Immature natural killer cell (primary cell): ENCODE measurements around the gene EDC4. TPM values are rescaled to one million over a fixed set of nuclear protein-coding genes. Genes with fewer than 3 reads are reported as not detected.
"Not testable (repeated sequence)": the region's sequence is repeated elsewhere in the genome, so short reads cannot be mapped to it uniquely, and the experiment has no call there.

Experiments used
- DNase-seq, 3 donors: peaks; one replicate each; pipeline ENCODE4 v3.0.0; 2022; ENCODE audit warnings: mixed read lengths in 1 of 3
- H3K27ac Mint-ChIP-seq, 6 donors: one replicate each; pipeline ENCODE4 v1.8.0; 2020; ENCODE audit warnings: mixed read lengths in 6 of 6, mild to moderate bottlenecking in 5 of 6, inconsistent platforms in 4 of 6, moderate library complexity in 3 of 6
- H3K27me3 Mint-ChIP-seq, 3 donors: one replicate each; pipeline ENCODE4 v1.8.0; 2020 to 2021; ENCODE audit warnings: low read depth in 3 of 3, mild to moderate bottlenecking in 3 of 3, mixed read lengths in 3 of 3, moderate library complexity in 3 of 3, inconsistent platforms in 1 of 3
- H3K36me3 Mint-ChIP-seq, 3 donors: one replicate each; pipeline ENCODE4 v1.8.0; 2020; ENCODE audit warnings: mixed read lengths in 3 of 3, inconsistent platforms in 2 of 3, mild to moderate bottlenecking in 2 of 3
- H3K4me1 Mint-ChIP-seq, 2 donors: one replicate each; pipeline ENCODE4 v1.8.0; 2020; ENCODE audit warnings: inconsistent platforms in 2 of 2, mild to moderate bottlenecking in 2 of 2, mixed read lengths in 2 of 2, moderate library complexity in 1 of 2
- H3K4me3 Mint-ChIP-seq, 5 donors: one replicate each; pipeline ENCODE4 v1.8.0; 2020; ENCODE audit warnings: mild to moderate bottlenecking in 5 of 5, mixed read lengths in 5 of 5, inconsistent platforms in 3 of 5, moderate library complexity in 3 of 5
- H3K9me3 Mint-ChIP-seq, 6 donors: one replicate each; pipeline ENCODE4 v1.8.0; 2020; ENCODE audit warnings: mild to moderate bottlenecking in 6 of 6, mixed read lengths in 6 of 6, inconsistent platforms in 4 of 6, moderate library complexity in 3 of 6
- polyA plus RNA-seq, 3 donors: library from polyadenylated mRNA; unstranded; fragments of 300-500 nt; fragmentation: Illumina TruSeq; gene quantifications; one replicate each; pipeline ENCODE4 v1.2.3, GENCODE V29; 2021

Gene EDC4
- polyA plus RNA-seq, 3 donors from 2014 or later: 14.2 to 26.0 (median 23.8) TPM

DNA sequence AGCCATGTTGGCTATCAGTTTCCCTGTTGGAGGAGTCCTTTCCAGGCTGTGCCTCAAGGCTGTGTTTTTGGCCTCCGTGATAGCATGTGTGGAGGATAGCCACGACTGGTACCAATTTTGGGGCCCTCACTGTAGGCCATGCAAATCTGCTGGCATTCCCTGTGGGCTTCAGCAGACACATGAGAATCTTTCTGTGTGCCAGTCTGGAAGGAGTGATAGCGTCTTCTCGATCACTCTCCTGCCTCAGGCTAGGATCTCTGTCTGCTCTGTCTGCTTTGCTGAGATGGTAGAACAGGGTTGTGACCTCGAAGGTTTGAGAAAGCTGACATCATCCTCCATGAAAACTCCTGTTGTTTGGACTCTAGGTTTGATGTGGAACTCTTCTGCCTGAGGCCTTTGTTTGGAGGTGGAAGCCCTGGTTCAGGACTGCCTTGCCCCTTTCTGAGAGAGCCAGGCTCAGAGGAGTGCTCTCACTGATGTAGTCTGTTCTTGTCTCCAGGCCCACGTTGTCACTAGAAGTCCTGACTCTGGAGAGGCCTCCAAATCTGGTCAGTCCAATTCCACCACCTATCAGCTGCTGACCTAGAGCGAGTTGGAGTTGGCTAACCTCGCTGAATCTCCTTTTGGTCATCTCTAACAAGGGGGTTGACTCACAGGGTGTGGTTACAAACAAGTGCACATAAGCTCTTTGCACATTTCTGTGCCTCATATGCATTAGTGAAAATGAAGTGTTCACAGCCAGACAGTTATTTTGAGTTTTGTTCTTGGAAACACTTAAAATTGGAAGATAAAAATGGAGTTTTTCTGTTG, 12.1 kb upstream of the EDC4 start:
- H3K36me3 Mint-ChIP-seq: no peaks in the 10 kb centered on the region
- no peak overlapping the region for H3K27ac Mint-ChIP-seq
- peaks cover 28 to 32% of the 10 kb centered on the region in 2 donors for H3K4me1 Mint-ChIP-seq
- no peak for DNase-seq
- no peak overlapping the region for H3K4me3 Mint-ChIP-seq
- H3K9me3 Mint-ChIP-seq: no peaks in the 10 kb centered on the region
- peaks cover 0 to 2% (median 0%) of the 10 kb centered on the region in 3 donors for H3K27me3 Mint-ChIP-seq

DNA sequence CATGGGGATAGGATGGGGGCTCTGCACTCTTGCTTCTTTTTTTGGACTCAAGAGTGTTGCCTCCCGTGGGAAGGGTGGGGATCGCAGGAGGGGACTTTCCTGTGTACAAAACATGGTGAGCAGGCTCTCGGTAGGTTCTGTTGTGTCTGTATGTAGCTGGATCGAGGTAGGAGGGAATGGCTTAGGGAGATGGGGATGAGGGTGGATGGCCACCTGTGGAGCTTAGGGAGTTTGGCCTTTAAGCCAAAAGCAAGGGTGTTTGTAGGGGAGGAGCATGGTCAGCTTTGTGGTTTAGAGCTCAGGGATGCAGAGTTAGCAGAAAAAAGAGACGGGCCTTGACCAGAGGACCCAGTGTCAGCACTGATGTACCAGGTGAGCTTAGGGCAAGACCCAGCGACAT, 11.0 kb upstream of the EDC4 start:
- Mint-ChIP-seq H3K27ac (peak overlapping the region in 3 of 6 donors; percentile 4 to 23 (median 11)), H3K4me1 (peaks cover 26 to 31% of the 10 kb centered on the region in 2 donors), H3K4me3 (no peak overlapping the region), H3K27me3 (peaks cover 0 to 2% (median 0%) of the 10 kb centered on the region in 3 donors), H3K9me3 (no peaks in the 10 kb centered on the region), H3K36me3 (no peaks in the 10 kb centered on the region)
- no peak for DNase-seq

DNA sequence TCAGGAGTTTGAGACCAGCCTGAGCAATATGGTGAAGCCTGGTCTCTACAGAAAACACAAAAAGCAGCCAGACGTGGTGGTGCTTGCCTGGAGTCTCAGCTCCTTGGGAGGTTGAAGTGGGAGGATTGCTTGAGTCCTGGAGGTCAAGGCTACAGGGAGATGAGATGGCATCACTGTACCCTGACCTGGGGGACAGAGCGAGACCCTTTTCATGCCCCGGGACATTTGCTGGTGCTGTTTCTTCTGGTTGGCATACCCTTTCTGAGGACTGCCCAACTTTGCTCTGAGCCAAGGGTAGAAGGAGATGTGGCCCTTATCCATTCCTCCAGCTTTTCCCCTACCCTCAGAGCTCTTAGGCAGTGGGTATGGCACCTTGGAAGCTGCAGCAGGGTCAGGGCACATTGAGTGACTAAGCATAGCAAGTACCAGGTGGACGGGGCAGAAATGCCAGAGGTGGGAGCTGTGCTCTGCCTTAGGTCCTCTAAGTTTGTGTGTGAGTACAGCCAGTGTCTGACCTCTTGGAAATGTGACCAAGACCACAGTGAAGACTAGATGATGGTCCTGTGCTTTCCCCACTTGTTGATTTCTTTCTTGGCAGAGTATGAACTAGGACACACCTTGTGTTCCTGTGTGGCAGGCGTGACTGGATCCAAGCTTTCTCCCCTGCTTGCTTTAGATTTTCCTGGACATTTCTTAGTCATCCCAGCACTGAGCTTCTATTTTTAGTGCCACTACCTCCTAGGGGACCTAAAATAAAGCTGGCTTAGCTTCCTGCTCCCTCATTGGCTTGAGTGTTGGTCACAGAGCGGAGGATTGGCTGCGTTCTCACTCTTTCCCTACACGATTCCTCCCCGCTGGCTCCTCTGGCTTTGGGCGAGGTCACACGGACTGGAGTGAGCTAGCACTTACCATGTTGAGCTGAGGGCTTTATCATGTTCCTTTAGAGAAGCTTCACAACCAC, 9.9 kb upstream of the EDC4 start:
- no peak for DNase-seq
- Mint-ChIP-seq H3K27ac (peak overlapping the region in 1 of 6 donors; percentile 4), H3K4me1 (peaks cover 15 to 20% of the 10 kb centered on the region in 2 donors), H3K27me3 (peaks cover 0 to 2% (median 0%) of the 10 kb centered on the region in 3 donors), H3K36me3 (no peaks in the 10 kb centered on the region), H3K9me3 (no peaks in the 10 kb centered on the region), H3K4me3 (no peak overlapping the region)

DNA sequence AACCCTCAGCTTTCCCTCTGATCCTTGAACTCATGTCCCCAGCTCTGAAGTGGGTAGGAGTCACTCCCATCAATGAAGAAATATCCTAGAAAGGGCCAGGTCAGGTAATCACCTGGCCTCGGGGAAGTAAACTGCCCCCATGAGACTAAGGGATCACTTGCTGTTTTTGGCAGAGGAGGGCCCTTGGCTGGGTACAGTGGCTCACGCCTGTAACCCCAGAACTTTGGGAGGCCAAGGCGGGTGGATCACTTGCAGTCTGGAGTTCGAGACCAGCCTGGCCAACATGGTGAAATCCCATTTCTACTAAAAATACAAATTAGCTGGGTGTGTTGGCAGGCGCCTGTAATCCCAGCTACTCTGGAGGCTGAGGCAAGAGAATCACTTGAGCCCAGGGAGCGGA, 8.8 kb upstream of the EDC4 start:
- not testable (repeated sequence) for H3K4me1 Mint-ChIP-seq, H3K27ac Mint-ChIP-seq, H3K4me3 Mint-ChIP-seq, H3K36me3 Mint-ChIP-seq, DNase-seq, H3K9me3 Mint-ChIP-seq, H3K27me3 Mint-ChIP-seq

DNA sequence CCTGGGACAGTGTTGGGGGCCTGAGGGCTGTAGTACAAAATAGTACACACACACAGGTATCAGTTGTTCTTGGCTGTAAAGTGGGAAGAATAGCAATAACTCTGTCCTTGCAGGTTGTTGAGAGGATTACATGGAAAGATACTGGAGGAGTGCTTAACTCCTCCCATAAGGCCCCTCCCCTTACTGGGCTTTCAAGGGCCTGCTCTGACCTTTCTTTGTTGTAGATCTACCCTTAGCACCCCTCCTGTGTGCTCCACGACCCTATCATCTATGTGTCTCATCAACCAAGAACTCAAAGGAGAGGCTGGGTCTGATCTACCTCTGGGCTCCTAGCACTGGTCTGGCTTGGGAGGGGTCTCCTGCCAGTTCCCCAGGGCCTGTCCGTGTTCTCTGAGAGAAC, 8.3 kb upstream of the EDC4 start:
- H3K27ac Mint-ChIP-seq: peak overlapping the region in 1 of 6 donors; percentile 5
- peaks cover 3 to 9% of the 10 kb centered on the region in 2 donors for H3K4me1 Mint-ChIP-seq
- H3K4me3 Mint-ChIP-seq: no peak overlapping the region
- H3K27me3 Mint-ChIP-seq: peaks cover 0 to 2% (median 0%) of the 10 kb centered on the region in 3 donors
- H3K9me3 Mint-ChIP-seq: no peaks in the 10 kb centered on the region
- no peaks in the 10 kb centered on the region for H3K36me3 Mint-ChIP-seq
- DNase-seq: no peak

DNA sequence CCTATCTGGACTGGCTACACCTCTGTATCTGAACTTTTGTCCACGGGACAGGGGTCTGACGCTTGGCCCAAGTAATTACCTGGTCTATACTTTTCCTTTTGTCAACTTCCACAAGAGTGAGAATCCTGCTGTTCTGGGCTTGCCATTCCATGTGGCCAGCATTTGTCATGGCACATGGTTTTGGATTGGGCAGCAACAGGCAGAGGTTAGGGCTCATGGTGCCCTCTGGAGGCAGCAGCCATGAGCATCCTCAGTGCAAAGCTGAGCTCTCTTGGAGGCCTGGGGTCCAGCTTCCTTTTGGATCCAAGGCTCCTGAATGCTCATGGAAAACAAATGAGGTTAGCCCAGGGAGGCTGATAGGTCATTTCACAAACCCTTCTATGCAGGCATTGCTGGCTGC, 7.5 kb upstream of the EDC4 start:
- Mint-ChIP-seq H3K27ac (no peak overlapping the region), H3K9me3 (no peaks in the 10 kb centered on the region), H3K4me3 (no peak overlapping the region), H3K27me3 (peaks cover 0 to 2% (median 0%) of the 10 kb centered on the region in 3 donors), H3K36me3 (no peaks in the 10 kb centered on the region), H3K4me1 (peaks cover 3 to 9% of the 10 kb centered on the region in 2 donors)
- no peak for DNase-seq

DNA sequence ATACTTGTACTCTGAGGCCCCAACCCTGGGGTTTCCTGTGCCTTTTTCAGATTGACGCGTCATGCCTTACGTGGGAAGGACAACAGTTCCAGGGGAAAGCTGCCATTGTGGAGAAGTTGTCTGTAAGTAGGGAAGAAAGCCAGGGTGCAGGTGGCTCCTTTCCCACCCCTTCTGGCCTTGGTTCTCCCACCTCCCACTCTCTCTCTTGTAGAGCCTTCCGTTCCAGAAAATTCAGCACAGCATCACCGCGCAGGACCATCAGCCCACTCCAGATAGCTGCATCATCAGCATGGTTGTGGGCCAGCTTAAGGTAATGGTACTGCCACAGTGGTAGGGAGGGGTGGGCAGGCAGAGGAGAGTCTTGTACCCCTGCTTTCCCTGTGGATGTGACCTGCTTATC, 4.6 kb upstream of the EDC4 start:
- H3K4me1 Mint-ChIP-seq: peaks cover 9% of the 10 kb centered on the region in 2 donors
- peaks cover 0 to 9% (median 0%) of the 10 kb centered on the region in 3 donors for H3K27me3 Mint-ChIP-seq
- H3K4me3 Mint-ChIP-seq: no peak overlapping the region
- H3K36me3 Mint-ChIP-seq: no peaks in the 10 kb centered on the region
- no peaks in the 10 kb centered on the region for H3K9me3 Mint-ChIP-seq
- H3K27ac Mint-ChIP-seq: no peak overlapping the region
- no peak for DNase-seq

DNA sequence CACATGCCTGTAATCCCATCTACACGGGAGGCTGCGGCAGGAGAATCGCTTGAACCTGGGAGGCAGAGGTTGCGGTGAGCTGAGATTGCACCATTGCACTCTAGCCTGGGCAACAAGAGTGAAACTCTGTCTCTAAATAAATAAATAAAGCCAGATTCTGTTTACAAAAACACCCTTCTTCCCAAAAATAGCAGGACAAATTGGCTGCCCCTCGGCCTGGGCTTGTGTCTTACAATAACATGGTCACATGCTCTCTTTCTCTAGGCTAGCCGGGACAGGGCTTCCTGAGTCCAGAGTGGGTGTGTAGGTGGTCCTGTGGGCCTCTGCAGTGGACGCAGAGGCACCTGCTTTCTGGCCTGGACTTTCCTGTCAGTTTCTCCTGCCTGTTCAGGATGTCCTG, 3.2 kb upstream of the EDC4 start:
- Mint-ChIP-seq H3K36me3 (no peaks in the 10 kb centered on the region), H3K27ac (no peak overlapping the region), H3K4me1 (peaks cover 22 to 23% of the 10 kb centered on the region in 2 donors), H3K4me3 (no peak overlapping the region), H3K9me3 (no peaks in the 10 kb centered on the region), H3K27me3 (peaks cover 0 to 11% (median 2%) of the 10 kb centered on the region in 3 donors)
- DNase-seq: no peak

DNA sequence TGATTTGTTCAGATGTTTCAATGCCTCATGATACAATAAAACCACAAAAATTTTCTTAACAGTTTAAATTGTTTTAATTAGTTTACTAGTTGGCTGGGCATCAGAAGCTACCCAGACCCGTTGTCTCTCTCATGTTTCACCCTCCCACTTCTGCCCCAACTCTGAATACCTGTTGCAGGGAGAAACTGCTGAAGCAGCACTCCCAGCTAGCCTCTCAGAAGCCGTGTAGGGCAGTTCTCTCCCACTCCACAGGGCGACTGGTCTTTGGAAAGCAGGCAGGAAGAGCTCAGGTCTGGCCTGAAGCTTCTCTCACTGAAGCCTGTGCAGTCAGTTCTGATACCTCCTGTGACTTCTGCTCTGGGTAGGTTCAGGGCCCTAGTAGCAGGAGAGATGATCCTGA, 1.6 kb upstream of the EDC4 start:
- H3K4me1 Mint-ChIP-seq: peaks cover 35 to 39% of the 10 kb centered on the region in 2 donors
- H3K27ac Mint-ChIP-seq: peak overlapping the region in 2 of 6 donors; percentile 86 to 88
- peaks cover 0 to 11% (median 2%) of the 10 kb centered on the region in 3 donors for H3K27me3 Mint-ChIP-seq
- no peak overlapping the region for H3K4me3 Mint-ChIP-seq
- H3K36me3 Mint-ChIP-seq: no peaks in the 10 kb centered on the region
- no peaks in the 10 kb centered on the region for H3K9me3 Mint-ChIP-seq
- no peak for DNase-seq

DNA sequence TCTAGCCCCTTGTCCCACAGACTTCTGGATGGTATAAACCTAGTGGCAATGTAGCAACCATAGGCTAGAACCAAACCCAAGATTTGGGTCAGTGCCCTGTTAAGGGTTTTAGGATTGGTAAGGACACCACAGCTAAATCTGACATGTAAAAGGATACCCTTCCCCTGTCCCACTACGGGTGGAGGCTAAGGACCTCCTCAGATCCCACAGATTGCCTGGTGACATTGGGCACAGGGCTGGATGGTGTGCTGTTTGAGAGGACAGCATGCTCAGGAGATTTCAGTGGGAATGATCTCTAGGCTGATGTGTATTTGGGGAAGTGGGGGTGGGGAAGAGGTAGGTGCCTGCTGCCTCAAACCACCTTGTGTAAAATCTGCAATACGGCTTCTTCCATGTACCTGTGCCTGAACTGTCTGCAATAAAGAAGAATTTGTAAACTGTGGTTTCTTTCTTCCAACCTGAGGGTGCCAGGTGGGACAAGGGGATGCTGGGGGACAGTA, 671 bp upstream of the EDC4 start:
- Mint-ChIP-seq H3K36me3 (peaks cover 0 to under 1% (median 0%) of the 10 kb centered on the region in 3 donors), H3K27ac (peak overlapping the region; percentile 86 to 93 (median 89)), H3K4me3 (peak overlapping the region; percentile 89 to 93 (median 91)), H3K27me3 (peaks cover 0 to 11% (median 2%) of the 10 kb centered on the region in 3 donors), H3K9me3 (no peaks in the 10 kb centered on the region), H3K4me1 (peaks cover 35 to 40% of the 10 kb centered on the region in 2 donors)
- DNase-seq: no peak

DNA sequence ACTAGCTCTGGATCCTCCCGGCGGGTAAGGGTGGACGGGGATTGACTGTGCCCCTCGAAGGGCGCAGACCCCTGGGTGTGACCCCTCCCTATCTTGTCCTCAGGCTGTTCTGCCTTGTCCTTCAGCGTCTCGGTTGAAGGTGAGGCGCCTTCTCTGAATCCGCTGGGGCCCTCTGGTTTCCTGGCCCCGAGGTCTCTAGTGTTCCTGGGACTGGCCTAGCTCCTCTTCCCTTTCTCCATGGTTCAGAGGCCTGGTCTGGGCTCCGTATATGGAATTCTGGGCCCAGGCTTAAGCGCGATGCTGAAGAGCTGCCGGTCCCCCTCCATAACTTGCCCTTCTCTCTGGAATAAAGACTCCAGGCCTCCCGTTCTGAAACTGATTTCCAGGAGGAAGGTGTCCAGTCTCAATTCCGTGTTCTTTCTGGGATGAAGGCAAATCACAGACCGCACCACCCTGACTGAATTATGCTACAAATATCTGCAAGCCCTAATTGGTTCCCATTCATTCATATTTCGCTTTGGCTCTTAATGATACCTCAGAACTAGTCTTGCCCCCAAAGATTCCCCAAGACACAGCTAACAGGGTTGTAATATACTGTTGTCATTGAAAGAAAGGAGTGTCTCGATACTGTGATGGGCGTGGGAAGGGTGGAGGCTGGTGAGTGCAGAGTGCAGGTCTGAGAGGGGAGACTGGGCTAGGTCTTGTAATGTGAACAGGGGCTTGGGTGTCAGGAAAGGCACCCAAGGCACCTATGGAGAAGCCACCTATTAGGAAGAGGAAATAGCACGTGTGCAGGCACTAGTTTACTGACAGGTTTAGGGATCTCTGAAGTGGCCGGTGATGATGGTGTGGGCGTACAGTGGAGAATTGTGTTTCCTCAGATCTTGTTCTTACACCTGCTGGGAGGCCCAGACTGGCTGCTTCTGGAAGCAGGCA, 851 bp downstream of the EDC4 start:
- no peaks in the 10 kb centered on the region for H3K9me3 Mint-ChIP-seq
- H3K27me3 Mint-ChIP-seq: peaks cover 0 to 11% (median 2%) of the 10 kb centered on the region in 3 donors
- peaks cover 35 to 40% of the 10 kb centered on the region in 2 donors for H3K4me1 Mint-ChIP-seq
- H3K36me3 Mint-ChIP-seq: peaks cover 0 to 6% (median 3%) of the 10 kb centered on the region in 3 donors
- peak overlapping the region; percentile 45 to 94 (median 88) for H3K27ac Mint-ChIP-seq
- no peak for DNase-seq
- peak overlapping the region; percentile 89 to 93 (median 91) for H3K4me3 Mint-ChIP-seq

DNA sequence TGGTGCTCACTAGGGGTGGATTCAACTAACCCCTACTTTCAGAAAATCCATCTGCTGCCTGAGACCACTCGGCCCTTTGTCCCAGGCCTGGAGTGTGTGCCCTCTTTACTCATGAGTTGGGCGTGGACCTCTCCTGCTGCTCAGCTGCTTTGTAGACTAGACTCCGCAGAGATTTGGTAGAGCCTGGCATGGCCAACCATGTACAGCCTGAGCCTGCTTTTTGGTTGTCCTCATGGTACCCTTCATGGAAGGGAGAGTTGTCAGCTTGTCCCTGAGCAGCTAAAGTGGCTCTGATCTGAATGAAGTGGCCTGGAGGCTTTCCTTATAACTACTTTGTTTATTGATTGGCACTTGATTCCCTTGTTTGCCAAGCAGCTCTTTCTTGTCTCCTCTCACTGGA, 1.5 kb downstream of the EDC4 start:
- H3K36me3 Mint-ChIP-seq: peaks cover 3 to 10% (median 5%) of the 10 kb centered on the region in 3 donors
- H3K27ac Mint-ChIP-seq: peak overlapping the region in 5 of 6 donors; percentile 45 to 94 (median 86)
- H3K9me3 Mint-ChIP-seq: no peaks in the 10 kb centered on the region
- H3K4me3 Mint-ChIP-seq: peak overlapping the region; percentile 89 to 93 (median 91)
- no peak for DNase-seq
- peaks cover 35 to 40% of the 10 kb centered on the region in 2 donors for H3K4me1 Mint-ChIP-seq
- H3K27me3 Mint-ChIP-seq: peaks cover 0 to 11% (median 2%) of the 10 kb centered on the region in 3 donors

DNA sequence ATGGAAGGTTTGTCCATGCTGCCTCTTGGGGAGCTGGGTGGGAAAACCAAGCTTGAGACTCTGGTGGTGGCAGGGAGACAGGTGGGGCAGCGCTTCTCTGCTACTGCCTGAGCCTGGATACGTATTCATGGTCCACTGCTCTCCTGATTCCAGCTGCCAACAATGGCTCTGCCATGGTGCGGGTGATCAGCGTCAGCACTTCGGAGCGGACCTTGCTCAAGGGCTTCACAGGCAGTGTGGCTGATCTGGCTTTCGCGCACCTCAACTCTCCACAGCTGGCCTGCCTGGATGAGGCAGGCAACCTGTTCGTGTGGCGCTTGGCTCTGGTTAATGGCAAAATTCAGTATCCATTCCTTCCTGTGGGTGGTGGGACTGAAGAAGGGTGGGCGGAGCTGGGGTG, 4.2 kb downstream of the EDC4 start:
- peaks cover 35 to 40% of the 10 kb centered on the region in 2 donors for H3K4me1 Mint-ChIP-seq
- H3K36me3 Mint-ChIP-seq: peaks cover 3 to 22% (median 5%) of the 10 kb centered on the region in 3 donors
- DNase-seq: no peak
- H3K27ac Mint-ChIP-seq: no peak overlapping the region
- no peak overlapping the region for H3K4me3 Mint-ChIP-seq
- H3K27me3 Mint-ChIP-seq: peaks cover 0 to 11% (median 2%) of the 10 kb centered on the region in 3 donors
- no peaks in the 10 kb centered on the region for H3K9me3 Mint-ChIP-seq
